SU-DHL-6 (cell line): ENCODE results near the gene SELENON.

Source experiments
- H2AFZ ChIP-seq: fragments of 200-600 bp; sonication (generic); 2 replicates; pipeline ENCODE4 v1.6.1; 2014; ENCODE audit warnings: low read depth, mild to moderate bottlenecking, moderate library complexity, mixed read lengths, antibody characterized with exemption, low read length; ENCODE audit not compliant: severe bottlenecking
- H3F3A ChIP-seq: fragments of 200-600 bp; shearing (Covaris generic); 2 replicates; pipeline ENCODE4 v1.6.0; 2016; ENCODE audit warnings: antibody characterized with exemption, mild to moderate bottlenecking; ENCODE audit not compliant: insufficient read depth
- H3K27ac ChIP-seq: fragments of 200-600 bp; sonication (generic); 2 replicates; pipeline ENCODE4 v1.5.1; 2016; ENCODE audit warnings: low read depth, mild to moderate bottlenecking, low read length, moderate library complexity, mixed read lengths
- H3K27me3 ChIP-seq: fragments of 200-600 bp; sonication (generic), shearing (Covaris generic); 2 replicates; pipeline ENCODE4 v1.6.0; 2014; ENCODE audit warnings: mild to moderate bottlenecking, low read length
- H3K36me3 ChIP-seq: fragments of 200-600 bp; sonication (generic); 2 replicates; pipeline ENCODE4 v1.6.1; 2014; ENCODE audit warnings: mild to moderate bottlenecking, low read length, mixed read lengths
- H3K4me2 ChIP-seq: fragments of 300-600, 200-600 bp; shearing (Covaris generic), sonication (generic); 2 replicates; pipeline ENCODE4 v1.6.0; 2014; ENCODE audit warnings: low read length, low read depth, mild to moderate bottlenecking; ENCODE audit not compliant: poor library complexity, severe bottlenecking
- H3K4me3 ChIP-seq: fragments of 200-600 bp; sonication (generic); 2 replicates; pipeline ENCODE4 v1.5.1; 2014; ENCODE audit warnings: antibody characterized with exemption, low read length, mild to moderate bottlenecking, mixed read lengths; ENCODE audit not compliant: insufficient read depth, poor library complexity, severe bottlenecking
- H3K79me2 ChIP-seq: fragments of 200-600 bp; sonication (generic); 2 replicates; pipeline ENCODE4 v1.6.1; 2014; ENCODE audit warnings: mild to moderate bottlenecking, low read length, moderate library complexity; ENCODE audit not compliant: insufficient read depth
- H3K9ac ChIP-seq: fragments of 200-600 bp; sonication (generic); 2 replicates; pipeline ENCODE4 v1.7.0; 2014; ENCODE audit warnings: mild to moderate bottlenecking, low read length
- H3K9me2 ChIP-seq: fragments of 200-600 bp; sonication (generic); replicated peaks from 2 replicates; pipeline ENCODE4 v1.6.1; 2014; ENCODE audit warnings: low read length; ENCODE audit not compliant: insufficient read depth
- H3K9me3 ChIP-seq: fragments of 200-600 bp; sonication (generic); 2 replicates; pipeline ENCODE4 v1.6.1; 2014; ENCODE audit warnings: low read length, mixed read lengths; ENCODE audit not compliant: insufficient read depth
- H4K20me1 ChIP-seq: fragments of 200-600 bp; sonication (generic); 2 replicates; pipeline ENCODE4 v1.6.1; 2014; ENCODE audit warnings: low read depth, mild to moderate bottlenecking, antibody characterized with exemption, low read length, moderate library complexity, mixed read lengths
- CTCF ChIP-seq: fragments of 200-600 bp; sonication (generic); IDR thresholded peaks from one replicate; pipeline ENCODE4 v1.5.1; 2017; ENCODE audit warnings: antibody characterized with exemption, mild to moderate bottlenecking, low read length, moderate library complexity; ENCODE audit not compliant: insufficient read depth, poor library complexity, severe bottlenecking
- EZH2phosphoT487 ChIP-seq: fragments of 200-600 bp; sonication (generic), shearing (Covaris generic); conservative IDR thresholded peaks from 2 replicates; pipeline ENCODE4 v1.6.1; 2018; ENCODE audit warnings: mild to moderate bottlenecking, antibody characterized with exemption, low read length, moderate library complexity, mixed read lengths

The SELENON gene

GRCh38 chr1:25815208-25816111 lies 15.5 kb downstream of the SELENON start:
- TF ChIP-seq CTCF (no peak), EZH2phosphoT487 (no peak)
- no peak overlapping the region for H3K4me3 ChIP-seq
- H3K27ac ChIP-seq, result no peak overlapping the region
- H3K9me2 ChIP-seq, result no peaks in the 10 kb centered on the region
- H2AFZ ChIP-seq, result no peak overlapping the region
- no peak overlapping the region for H3K4me2 ChIP-seq
- H4K20me1 ChIP-seq, result no peaks in the 10 kb centered on the region
- no peaks in the 10 kb centered on the region for H3K79me2 ChIP-seq
- H3F3A ChIP-seq, result no peaks in the 10 kb centered on the region
- no peaks in the 10 kb centered on the region for H3K36me3 ChIP-seq
- no peak overlapping the region for H3K9ac ChIP-seq
- H3K27me3 ChIP-seq, result no peaks in the 10 kb centered on the region
- no peaks in the 10 kb centered on the region for H3K9me3 ChIP-seq

GRCh38 chr1:25816112-25816718 lies 16.2 kb downstream of the SELENON start:
- Histone ChIP-seq H3F3A (no peaks in the 10 kb centered on the region), H3K36me3 (no peaks in the 10 kb centered on the region), H3K27me3 (no peaks in the 10 kb centered on the region), H3K27ac (no peak overlapping the region), H3K79me2 (no peaks in the 10 kb centered on the region), H3K4me2 (no peak overlapping the region), H4K20me1 (no peaks in the 10 kb centered on the region), H3K4me3 (no peak overlapping the region), H3K9ac (no peak overlapping the region), H2AFZ (no peak overlapping the region), H3K9me2 (no peaks in the 10 kb centered on the region), H3K9me3 (no peaks in the 10 kb centered on the region)
- no peak for TF ChIP-seq EZH2phosphoT487
- no peak for TF ChIP-seq CTCF

GRCh38 chr1:25817840-25818501 lies 18.0 kb downstream of the SELENON start:
- H3F3A ChIP-seq, result peaks cover 8% of the 10 kb centered on the region; the same call in 1 of the 2 replicates
- H3K36me3 ChIP-seq, result no peaks in the 10 kb centered on the region
- no peaks in the 10 kb centered on the region for H4K20me1 ChIP-seq
- no peaks in the 10 kb centered on the region for H3K9me2 ChIP-seq
- H3K27ac ChIP-seq, result no peak overlapping the region
- no peaks in the 10 kb centered on the region for H3K9me3 ChIP-seq
- TF ChIP-seq EZH2phosphoT487, result no peak
- no peak for TF ChIP-seq CTCF
- no peak overlapping the region for H3K4me2 ChIP-seq
- H3K4me3 ChIP-seq, result no peak overlapping the region
- no peak overlapping the region for H3K9ac ChIP-seq
- 0 out of 2 replicates have a peak, but pooled peaks cover 6% of the 10 kb centered on the region for H3K79me2 ChIP-seq
- no peak overlapping the region for H2AFZ ChIP-seq
- H3K27me3 ChIP-seq, result no peaks in the 10 kb centered on the region
